Measurements from ENCODE around the gene ZNF444. TPM values are rescaled to one million over a fixed set of nuclear protein-coding genes. Genes with fewer than 3 reads are reported as not detected.
A peak's percentile ranks its signal among the peaks of the same experiment; 100 is the strongest.

Gene ZNF444
- total RNA-seq, 1 experiment from 2014 or later: 23.4 TPM

DNA sequence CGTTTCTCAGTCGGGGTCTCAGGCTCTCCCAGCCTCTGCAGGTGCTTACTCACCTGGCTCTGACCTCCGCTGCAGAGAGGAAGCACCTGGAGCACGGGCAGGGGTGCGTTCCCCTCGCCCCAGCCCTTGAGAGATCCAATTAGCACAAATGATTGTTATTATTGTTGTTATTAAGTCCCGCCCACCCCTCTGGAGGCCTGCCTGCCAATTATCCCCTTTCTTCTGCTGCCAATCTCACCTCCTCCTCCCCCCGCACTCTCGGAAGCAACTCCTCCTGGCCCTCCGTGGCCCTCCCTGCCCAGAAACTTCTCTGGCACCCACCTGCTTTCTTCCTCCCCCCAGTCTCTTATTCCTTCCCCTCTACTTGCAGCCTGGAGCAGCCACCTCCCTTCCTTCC is 28.8 kb upstream of the ZNF444 start:
- no peak for DNase-seq (ENCODE audit: low read depth in 1 of 2, low spot score in 2 of 2)
- Histone ChIP-seq H3K4me1 (replicated peaks) (no peaks in the 10 kb centered on the region), H3K9me3 (replicated peaks) (no peaks in the 10 kb centered on the region), H3K27ac (no peak overlapping the region), H3K36me3 (peaks cover 22% of the 10 kb centered on the region), H3K27me3 (replicated peaks) (no peaks in the 10 kb centered on the region), H3K4me3 (no peak overlapping the region)

DNA sequence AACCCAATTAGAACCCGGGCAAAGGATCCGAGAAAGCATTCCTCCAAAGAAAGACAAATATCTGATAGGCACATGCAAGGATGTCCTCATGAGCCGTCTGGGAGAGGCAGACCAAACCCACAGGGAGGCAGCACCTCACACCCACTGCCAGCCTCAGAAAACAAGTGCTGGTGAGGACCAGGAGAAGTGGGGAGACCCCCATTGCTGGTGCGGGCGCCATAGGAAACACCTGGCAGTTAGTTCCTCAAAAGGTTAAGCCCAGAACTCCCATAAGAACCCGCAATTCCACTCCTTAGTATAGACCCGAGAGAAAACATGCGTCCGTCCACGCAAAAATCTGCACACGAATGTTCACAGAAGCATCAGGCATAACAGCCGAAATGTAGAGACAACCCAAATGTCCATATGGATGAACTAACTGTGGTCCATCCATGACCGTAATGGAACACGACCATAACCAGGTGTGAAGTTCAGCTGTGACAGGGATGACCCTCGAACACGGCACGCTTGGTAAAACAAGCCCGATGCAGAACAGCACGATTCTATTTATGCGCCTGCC is 27.9 kb upstream of the ZNF444 start:
- Histone ChIP-seq H3K36me3 (peaks cover 28% of the 10 kb centered on the region), H3K27me3 (replicated peaks) (no peaks in the 10 kb centered on the region), H3K27ac (no peak overlapping the region), H3K4me3 (no peak overlapping the region), H3K4me1 (replicated peaks) (no peaks in the 10 kb centered on the region), H3K9me3 (replicated peaks) (no peaks in the 10 kb centered on the region)
- no peak for DNase-seq (ENCODE audit: low read depth in 1 of 2, low spot score in 2 of 2)

DNA sequence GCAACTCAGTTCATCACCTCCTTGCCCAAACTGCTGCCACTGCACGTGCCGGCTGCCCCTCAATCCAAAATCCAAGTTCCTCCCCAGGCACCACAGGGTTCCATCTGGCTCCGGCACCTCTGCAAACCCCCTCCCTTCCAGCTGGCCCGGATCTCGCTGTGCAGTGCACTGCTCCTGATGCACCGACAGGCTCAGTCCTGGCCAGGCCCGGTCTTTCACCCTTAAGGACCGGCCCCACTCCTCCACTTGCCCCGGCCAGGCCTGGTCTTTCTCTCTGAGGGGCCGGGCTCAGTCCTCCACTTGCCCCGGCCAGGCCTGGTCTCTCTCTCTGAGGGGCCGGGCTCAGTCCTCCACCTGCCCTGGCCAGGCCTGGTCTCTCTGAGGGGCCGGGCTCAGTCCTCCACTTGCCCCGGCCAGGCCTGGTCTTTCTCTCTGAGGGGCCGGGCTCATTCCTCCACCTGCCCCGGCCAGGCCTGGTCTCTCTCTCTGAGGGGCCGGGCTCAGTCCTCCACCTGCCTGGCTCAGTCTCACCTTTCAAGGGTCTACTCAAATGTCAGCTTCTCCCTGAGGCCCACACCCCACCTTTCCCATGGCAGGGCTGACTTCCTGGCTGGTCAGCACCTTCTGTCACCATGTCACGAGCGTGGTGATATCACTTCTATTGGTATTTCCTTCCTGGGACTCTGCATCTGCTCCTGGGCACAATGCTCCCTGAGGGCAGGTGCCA is 26.9 kb upstream of the ZNF444 start:
- peaks cover 3% of the 10 kb centered on the region; the same call in 1 of the 2 replicates for H3K4me1 ChIP-seq (replicated peaks)
- H3K36me3 ChIP-seq: peaks cover 33% of the 10 kb centered on the region
- no peak overlapping the region for H3K4me3 ChIP-seq
- no peaks in the 10 kb centered on the region for H3K9me3 ChIP-seq (replicated peaks)
- H3K27ac ChIP-seq: no peak overlapping the region
- DNase-seq (ENCODE audit: low read depth in 1 of 2, low spot score in 2 of 2): no peak
- H3K27me3 ChIP-seq (replicated peaks): no peaks in the 10 kb centered on the region

DNA sequence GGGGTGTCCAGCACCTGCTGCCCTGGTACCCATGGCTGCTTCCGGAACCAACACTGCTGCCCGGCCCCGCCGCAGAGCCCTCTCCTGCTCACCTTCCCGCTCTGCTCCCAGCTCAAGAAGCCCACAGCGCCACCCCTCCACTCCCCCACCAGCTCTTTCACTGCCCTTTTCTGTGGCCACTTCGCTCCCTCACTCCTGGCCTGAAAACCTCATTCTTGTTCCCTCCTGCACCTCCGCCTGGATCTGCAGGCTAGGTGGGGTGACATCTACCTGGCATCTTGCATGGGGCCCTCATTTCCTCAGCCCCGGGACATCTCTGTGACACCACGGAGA is 26.3 kb upstream of the ZNF444 start:
- DNase-seq (ENCODE audit: low read depth in 1 of 2, low spot score in 2 of 2): no peak
- H3K27me3 ChIP-seq (replicated peaks): no peaks in the 10 kb centered on the region
- no peak overlapping the region for H3K27ac ChIP-seq
- no peak overlapping the region for H3K4me3 ChIP-seq
- peaks cover 32% of the 10 kb centered on the region for H3K36me3 ChIP-seq
- H3K4me1 ChIP-seq (replicated peaks): peaks cover 9% of the 10 kb centered on the region
- H3K9me3 ChIP-seq (replicated peaks): no peaks in the 10 kb centered on the region

DNA sequence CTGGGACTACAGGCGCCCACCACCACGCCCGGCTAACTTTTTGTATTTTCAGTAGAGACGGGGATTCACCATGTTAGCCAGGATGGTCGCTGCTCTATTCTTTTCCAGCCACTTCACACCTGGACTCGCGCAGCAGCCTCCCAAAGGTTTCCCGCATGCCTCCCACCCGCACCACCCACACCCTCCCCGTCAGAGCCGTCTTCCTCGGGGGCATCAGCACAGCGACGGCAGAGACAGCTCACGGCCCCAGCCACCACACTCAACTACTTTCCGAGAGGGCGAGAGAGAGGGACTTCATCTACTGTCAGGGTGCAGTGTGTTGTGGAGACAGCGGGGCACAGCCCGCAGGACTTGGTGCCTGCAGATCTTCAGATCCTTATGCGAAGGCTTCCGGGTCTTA is 25.6 kb upstream of the ZNF444 start:
- no peak overlapping the region for H3K4me3 ChIP-seq
- peaks cover 12% of the 10 kb centered on the region for H3K4me1 ChIP-seq (replicated peaks)
- H3K27me3 ChIP-seq (replicated peaks): no peaks in the 10 kb centered on the region
- H3K9me3 ChIP-seq (replicated peaks): no peaks in the 10 kb centered on the region
- H3K27ac ChIP-seq: no peak overlapping the region
- H3K36me3 ChIP-seq: peaks cover 34% of the 10 kb centered on the region
- DNase-seq (ENCODE audit: low read depth in 1 of 2, low spot score in 2 of 2): no peak

DNA sequence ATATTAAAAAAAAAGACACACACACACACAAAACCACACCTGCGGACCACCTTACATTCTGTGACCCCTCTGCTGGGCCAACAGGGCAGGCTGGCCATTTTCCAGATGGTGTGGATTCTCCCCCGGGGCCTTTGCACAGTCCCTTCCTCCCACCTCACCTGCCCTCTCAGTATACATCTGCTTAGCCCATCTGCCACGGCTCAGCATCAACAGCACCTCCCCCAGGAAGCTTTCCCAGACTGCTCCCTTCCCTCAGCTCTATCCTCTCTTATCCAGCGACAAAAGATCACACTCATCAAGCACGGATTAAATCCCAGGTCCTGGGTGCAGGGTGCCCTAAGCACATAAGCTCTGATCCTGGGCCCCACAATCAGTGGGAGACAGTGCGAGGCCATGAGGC is 24.5 kb upstream of the ZNF444 start:
- Histone ChIP-seq H3K9me3 (replicated peaks) (no peaks in the 10 kb centered on the region), H3K4me1 (replicated peaks) (peaks cover 12% of the 10 kb centered on the region), H3K4me3 (no peak overlapping the region), H3K36me3 (peaks cover 34% of the 10 kb centered on the region), H3K27ac (no peak overlapping the region), H3K27me3 (replicated peaks) (no peaks in the 10 kb centered on the region)
- DNase-seq (ENCODE audit: low read depth in 1 of 2, low spot score in 2 of 2): no peak

DNA sequence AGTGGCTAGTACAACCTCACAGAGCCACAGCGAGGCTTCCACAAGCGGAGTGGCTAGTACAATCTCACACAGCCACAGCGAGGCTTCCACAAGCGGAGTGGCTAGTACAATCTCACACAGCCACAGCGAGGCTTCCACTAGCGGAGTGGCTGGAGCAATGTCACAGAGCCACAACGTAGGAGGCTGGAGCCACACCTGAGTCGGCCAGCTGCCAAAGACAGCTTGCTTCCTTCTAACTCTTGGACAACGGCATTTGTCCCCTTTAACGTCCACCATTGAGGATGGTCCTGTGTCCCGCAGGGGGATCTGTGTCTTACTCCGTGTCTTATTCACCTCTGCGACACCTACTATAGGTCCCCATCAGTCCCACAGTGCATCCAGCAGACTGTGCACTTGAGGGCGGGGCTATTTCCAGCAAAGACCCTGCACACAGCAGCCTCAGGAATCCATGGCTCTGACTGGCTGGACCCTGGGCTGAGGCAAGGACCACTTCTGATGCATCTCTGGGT is 23.7 kb upstream of the ZNF444 start:
- H3K36me3 ChIP-seq: peaks cover 30% of the 10 kb centered on the region
- DNase-seq (ENCODE audit: low read depth in 1 of 2, low spot score in 2 of 2): no peak
- H3K9me3 ChIP-seq (replicated peaks): no peaks in the 10 kb centered on the region
- no peaks in the 10 kb centered on the region for H3K27me3 ChIP-seq (replicated peaks)
- H3K4me1 ChIP-seq (replicated peaks): peaks cover 12% of the 10 kb centered on the region
- no peak overlapping the region for H3K4me3 ChIP-seq
- H3K27ac ChIP-seq: no peak overlapping the region

DNA sequence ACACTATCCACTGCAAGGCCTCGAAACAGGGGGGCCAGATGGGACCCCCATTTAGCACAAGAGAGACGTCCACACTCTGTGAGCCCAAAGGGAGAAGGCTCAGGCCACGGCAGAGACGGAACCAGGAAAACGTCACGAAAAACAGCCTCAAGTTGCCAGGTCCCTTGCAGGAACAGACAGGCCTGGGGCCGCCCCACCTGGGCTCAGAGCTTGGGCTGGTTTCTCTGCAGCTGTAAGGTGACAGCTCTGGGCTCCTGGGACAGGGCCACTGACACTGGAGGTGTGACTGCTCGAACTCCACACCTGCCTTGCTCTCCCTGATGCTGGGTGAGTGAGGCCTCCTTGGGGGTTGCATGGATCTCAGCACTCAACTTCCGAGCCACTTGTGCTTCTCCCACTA is 23.2 kb upstream of the ZNF444 start:
- no peak overlapping the region for H3K27ac ChIP-seq
- H3K4me3 ChIP-seq: no peak overlapping the region
- H3K27me3 ChIP-seq (replicated peaks): no peaks in the 10 kb centered on the region
- peaks cover 30% of the 10 kb centered on the region for H3K36me3 ChIP-seq
- no peak for DNase-seq (ENCODE audit: low read depth in 1 of 2, low spot score in 2 of 2)
- H3K4me1 ChIP-seq (replicated peaks): peaks cover 12% of the 10 kb centered on the region
- no peaks in the 10 kb centered on the region for H3K9me3 ChIP-seq (replicated peaks)

DNA sequence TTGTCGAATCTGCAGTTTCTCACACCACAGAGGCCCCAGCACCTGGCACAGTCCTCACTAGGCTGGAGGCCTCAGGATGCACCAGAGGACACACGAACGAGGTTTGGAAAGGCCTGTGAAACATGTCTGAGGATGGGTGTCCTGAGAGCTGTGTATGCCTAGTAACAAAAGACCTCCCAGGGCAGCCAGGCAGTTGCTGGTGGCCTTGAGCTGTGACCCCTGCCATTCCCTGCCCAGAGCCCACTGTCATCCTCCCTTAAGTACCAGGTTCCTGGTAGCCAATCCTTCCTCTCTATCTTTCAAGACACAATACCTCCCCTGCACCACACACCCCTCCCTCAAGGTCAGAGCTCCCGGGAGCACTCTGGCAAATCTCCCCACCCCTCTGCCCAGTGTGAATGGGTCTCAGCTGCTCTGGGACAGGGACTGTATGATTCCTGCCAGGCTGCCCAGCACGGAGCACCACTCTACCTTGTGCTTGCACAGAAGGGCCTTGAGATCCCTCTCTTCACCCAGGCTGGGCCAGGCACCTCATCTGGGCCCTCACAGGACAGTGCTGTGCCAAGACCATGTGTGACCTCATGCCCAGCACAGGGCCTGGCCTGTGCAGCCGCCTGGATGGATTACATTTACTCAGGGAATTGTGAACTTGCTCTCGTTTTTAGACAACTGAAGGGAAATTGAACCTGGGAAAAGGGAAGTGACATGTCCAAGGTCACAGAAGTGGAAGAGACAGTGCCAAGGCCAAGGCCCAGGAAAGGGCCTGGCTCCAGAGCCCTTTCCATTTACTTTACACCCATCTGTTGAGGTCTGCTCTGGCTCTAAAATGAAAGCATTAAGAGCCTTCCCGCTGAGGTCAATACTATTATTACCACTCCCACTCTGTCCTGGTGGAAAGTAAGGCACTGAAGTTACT is 22.2 kb upstream of the ZNF444 start:
- H3K9me3 ChIP-seq (replicated peaks): no peaks in the 10 kb centered on the region
- no peak for DNase-seq (ENCODE audit: low read depth in 1 of 2, low spot score in 2 of 2)
- H3K36me3 ChIP-seq: peaks cover 30% of the 10 kb centered on the region
- H3K4me1 ChIP-seq (replicated peaks): peaks cover 12% of the 10 kb centered on the region
- no peak overlapping the region for H3K27ac ChIP-seq
- H3K27me3 ChIP-seq (replicated peaks): no peaks in the 10 kb centered on the region
- H3K4me3 ChIP-seq: peak overlapping the region; percentile 90; the same call in 1 of the 2 replicates

DNA sequence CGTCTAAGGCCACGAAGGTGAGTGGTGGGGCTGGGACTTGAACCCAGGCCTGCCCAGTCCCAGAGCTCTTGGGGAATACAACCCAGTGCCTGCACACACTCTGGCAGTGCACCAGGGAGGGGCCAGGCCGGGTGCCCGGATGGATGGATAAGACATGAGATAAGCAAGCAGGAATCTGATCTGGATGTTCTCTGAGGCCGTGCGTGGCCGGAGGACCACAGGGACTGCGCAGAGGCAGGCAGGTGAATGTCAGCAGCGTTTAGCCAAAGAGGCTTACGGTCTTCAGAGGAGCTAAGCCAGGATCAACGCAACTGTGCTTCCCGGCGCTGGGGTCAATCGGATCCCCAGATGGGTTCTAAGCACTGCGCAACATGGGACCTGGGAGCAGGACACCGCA is 21.5 kb upstream of the ZNF444 start:
- Histone ChIP-seq H3K27ac (no peak overlapping the region), H3K9me3 (replicated peaks) (no peaks in the 10 kb centered on the region), H3K4me1 (replicated peaks) (peaks cover 12% of the 10 kb centered on the region), H3K36me3 (peaks cover 29% of the 10 kb centered on the region), H3K4me3 (peak overlapping the region; percentile 90), H3K27me3 (replicated peaks) (no peaks in the 10 kb centered on the region)
- DNase-seq (ENCODE audit: low read depth in 1 of 2, low spot score in 2 of 2): no peak

DNA sequence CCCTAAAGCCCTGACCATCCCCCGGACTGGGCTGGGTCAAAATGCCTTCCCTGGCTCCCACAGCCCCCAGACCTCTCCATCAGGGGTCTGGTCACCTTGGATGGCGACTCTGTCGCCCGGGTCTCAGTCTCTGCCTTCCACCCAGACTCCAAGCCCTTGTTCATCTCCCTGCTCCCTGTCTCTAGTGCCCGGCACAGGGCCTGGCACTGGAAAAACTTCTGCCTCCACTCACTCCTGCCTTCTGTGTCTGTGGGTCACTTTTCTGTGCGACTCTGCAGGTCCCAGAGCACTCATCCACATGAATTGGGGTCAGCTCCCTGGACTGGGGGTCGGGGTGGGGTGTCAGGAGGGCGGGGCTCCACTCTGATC is 21.1 kb upstream of the ZNF444 start:
- Histone ChIP-seq H3K4me1 (replicated peaks) (peaks cover 12% of the 10 kb centered on the region), H3K36me3 (peaks cover 25% of the 10 kb centered on the region), H3K27ac (peak overlapping the region; percentile 95), H3K27me3 (replicated peaks) (no peaks in the 10 kb centered on the region), H3K4me3 (peak overlapping the region; percentile 90), H3K9me3 (replicated peaks) (no peaks in the 10 kb centered on the region)
- no peak for DNase-seq (ENCODE audit: low read depth in 1 of 2, low spot score in 2 of 2)

DNA sequence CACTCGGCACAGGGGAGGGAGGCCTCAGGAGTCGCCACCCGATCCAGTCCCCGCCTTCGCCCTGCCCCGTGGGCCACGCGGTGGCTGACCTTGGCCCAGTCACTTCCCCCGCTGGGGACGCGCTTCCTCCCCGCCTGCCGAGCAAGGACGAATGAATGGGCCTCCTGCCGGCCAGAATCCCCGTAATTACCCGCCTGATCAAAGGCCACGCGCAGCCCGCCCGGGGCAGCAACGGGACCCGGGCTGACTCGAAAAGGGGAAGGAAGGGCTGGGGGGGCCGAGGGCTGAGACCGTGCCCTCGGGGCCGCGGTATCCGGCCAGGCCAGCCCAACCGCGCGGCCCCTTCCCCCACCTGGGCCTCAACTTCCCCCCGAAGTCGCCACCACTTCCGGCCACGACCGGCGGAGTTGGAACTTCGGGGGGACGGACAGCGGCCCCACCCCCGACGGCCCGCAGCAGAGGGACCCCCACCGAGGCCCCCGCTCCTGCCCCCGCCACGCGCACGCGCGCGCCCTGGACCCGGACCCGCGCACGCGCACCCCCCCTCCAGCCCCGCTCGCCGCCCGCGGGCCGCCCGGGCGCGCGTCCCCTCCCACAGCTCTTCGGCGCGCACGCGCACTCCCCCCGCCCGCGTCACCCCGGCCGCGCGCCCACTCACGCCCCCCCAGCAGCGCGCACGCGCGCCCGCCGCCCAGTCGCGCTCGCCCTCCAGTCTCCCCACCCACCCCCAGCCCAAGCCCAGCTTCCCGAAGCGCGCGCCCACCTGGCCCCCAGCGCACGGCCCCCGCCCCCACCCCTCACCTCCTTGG is 20.5 kb upstream of the ZNF444 start:
- Histone ChIP-seq H3K36me3 (peaks cover 25% of the 10 kb centered on the region), H3K4me1 (replicated peaks) (peaks cover 12% of the 10 kb centered on the region), H3K9me3 (replicated peaks) (no peaks in the 10 kb centered on the region), H3K4me3 (peak overlapping the region; percentile 90), H3K27me3 (replicated peaks) (no peaks in the 10 kb centered on the region), H3K27ac (peak overlapping the region; percentile 95)
- DNase-seq (ENCODE audit: low read depth in 1 of 2, low spot score in 2 of 2): peak; percentile 69 to 83

Data from SJSA1 (cell line).